IPS-11a (cell line): ENCODE measurements around the gene FRZB.

Experiments used
- H3K4me3 ChIP-seq: one replicate; pipeline ENCODE4 v1.5.1; 2013; ENCODE audit warnings: low read depth, low read length, control low read depth

FRZB gene

DNA sequence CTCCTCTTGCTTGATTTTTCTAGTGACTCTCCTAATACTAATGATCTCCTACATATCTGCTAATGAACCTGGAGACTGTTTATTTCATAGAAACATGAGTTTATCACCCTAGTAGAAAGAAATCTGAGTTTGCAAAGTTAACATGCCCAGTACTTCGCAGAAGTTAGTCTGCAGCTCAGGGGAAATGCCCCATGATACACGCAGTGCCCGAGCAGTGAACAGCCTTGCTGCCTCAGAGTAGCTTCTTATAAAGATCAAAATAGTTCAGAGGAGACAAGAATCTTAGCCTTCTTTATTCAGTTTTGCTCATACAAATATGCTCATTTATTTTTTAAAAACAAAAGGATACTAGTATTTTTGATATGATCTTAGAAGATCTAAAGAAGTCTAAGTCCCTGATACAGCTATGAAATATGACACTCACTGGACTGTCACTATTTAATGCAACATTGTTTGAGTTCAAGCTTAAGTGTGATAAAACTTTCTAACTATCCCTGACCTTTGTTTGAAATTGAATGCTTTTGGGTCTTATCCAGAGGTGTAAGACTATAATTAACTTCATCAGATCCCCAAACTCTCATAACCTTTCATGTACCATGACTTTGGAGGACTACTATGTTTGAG lies 20.5 kb downstream of the FRZB start:
- H3K4me3 ChIP-seq = no peak overlapping the region

DNA sequence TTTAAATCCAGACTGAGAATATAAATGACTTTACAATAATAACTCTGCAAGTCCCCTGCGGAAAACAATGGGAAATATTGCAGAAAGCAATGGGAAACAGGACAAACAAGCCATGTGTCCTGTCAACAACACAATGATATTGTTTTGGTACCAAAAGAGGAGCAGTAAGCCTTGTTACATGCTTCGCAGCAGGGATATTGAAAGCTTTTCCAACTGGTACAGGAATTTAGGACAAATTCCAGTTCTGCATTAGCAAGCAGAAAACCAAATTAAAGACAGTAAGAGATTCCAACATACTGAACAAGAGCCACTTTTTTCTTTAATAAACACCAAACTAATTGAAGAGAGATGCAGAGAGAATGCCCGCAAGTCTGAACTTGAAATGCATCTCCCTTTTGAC lies 30.0 kb downstream of the FRZB start:
- no peak overlapping the region for H3K4me3 ChIP-seq

DNA sequence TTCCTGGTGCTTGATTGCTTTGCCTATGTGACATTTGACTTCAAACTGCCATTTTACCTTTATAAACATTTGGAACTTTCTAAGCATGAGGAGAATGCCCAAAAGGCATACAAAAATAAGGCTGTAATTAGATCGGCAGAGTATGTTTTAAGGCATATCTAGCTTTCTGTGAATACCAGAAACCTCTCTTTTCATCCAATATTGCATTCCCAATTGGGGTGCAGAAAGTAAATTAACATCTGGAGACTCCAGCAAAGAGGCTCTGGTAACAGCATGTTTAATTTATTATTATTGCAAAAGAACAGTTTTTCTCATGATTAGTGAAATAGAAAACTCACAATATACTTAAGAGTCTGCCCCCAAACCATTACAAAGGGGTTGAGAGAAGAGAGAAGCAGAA lies 32.1 kb downstream of the FRZB start:
- H3K4me3 ChIP-seq = no peak overlapping the region

DNA sequence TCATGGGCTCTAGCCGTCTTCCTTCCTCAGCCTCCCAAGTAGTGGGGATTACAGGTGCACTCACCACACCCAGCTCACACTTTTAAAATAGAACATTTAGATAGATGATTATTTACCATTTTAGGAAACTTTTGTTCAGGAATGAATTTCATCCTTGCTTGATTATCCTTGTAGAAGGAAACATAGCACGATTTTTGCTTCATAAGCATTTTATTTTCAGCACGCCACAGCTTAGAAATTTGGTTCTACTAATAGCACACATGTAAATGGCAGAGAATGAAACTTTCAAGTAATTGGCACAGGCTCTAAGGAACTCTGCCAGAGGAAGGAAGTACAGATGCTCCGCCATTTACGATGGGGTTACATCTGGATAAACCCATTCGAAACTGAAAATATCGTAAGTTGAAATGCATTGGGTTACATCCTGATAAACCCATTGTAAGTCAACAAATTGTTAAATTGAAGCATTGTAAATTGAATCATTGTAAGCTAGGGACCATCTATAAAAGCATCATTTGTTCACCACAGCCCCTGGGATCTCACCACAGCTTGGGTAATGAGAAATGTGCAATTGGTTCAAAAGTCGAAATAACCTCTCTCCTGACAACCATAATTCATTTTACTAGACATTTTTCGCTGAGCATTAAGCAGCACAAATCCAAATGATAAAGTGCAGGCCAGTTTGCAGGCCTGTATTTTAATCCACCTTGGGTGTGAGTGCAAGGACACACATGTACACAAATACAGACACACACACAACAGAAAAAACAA lies 33.2 kb downstream of the FRZB start:
- no peak overlapping the region for H3K4me3 ChIP-seq

DNA sequence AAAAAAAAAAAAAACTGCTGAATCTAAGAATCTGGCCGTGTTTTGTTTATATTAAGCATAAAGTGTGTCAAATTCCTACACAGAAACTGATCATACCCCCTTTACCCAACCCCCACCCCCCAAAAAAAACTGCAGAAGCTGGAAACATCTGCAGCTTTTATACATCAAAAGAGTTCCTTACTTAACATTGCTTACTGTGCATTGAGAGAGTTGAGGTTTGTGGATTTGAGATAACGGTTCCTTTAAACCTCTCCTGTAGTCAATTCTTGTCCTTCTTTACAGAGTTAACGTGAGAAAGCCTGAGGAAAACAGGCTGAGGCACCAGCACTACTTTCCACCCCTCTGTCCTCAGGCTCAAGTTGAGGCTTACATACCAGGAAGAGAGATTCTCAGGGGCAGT lies 34.5 kb downstream of the FRZB start:
- no peak overlapping the region for H3K4me3 ChIP-seq

DNA sequence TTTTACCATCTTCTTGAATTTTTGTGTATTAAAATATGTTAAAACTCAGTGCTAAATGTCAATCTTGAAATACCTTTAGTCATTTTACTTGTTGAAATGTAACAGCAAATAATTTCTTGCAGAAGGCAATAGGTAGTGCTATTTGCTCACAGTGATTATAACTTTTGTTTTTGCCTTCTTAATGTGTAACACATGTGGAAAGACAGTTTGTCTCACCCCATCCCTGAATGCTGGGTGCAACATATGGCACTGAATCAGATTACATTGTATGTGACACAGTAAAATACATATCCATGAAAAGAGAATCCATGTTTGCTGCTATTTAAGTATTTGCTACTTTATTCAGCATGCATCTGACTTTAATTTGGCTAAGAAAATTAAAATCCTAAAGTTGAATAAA lies 35.3 kb downstream of the FRZB start:
- no peak overlapping the region for H3K4me3 ChIP-seq

DNA sequence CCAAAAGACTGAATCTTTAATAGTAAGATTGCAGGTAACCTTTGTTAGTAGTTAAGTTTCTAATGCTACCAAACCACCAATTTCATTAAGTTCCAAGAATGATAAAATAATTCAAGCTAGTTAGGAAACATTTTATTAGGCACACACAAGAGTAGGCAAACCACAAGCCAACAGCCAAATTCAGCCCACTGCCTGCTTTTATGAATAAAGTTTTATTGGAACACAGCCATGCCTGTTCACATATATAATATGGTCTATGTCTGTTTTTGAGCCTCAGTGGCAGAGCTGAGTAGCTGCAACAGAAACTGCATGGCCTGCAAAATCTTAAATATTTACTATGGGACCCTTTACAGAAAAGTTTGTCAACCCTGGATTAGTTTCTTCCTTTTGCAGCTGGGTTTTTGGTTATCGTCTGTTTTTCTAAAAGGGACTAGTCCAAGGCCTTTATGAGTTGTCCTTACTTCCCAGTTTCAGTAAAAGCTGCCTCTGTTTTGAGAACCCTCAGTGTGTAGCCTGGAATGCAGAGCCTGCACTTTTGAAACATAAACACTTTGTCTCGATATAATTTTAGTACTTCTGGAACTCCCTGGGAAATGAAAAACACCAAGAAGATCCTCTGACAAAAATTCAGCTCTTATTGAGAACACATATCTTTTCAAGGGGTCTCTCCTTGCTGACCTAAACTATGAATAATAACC lies 39.1 kb downstream of the FRZB start:
- H3K4me3 ChIP-seq = no peak overlapping the region

DNA sequence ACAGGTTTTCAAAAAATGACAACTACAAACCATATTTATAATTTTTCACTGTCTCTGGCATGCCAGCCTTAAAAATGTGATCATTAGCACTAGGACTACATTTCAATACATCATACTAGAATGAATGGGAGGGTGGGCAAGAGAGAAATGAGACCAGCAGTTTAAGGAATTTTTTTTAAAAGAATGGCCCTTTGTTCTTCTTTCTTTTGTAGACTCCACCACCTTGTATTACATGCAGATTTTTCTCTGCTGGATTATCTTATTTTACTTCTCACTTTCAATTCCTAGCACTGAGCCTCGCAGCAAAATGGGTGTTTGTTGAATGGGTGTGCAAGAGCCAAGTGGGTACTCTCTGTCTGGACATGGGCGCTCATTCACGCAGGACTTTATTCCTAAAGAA lies 39.9 kb downstream of the FRZB start:
- H3K4me3 ChIP-seq = no peak overlapping the region

DNA sequence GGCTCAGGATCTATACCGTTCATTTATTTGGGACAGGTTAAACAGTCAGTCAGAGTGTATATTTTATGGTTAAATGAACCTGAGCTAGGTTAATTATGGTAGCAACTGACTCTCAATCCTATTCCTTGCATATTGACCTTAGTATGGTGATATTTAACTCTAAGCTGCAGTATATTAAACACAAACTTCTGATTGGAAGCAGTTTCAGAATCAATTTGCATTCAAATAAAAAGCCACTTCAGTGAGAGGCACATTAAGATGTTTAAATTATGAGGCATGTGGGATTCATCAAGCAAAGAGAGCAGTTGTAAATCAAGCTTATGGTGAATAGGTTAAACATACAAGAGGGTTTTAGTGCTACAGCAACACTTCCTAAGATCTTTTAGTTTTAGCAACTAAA lies 40.4 kb downstream of the FRZB start:
- no peak overlapping the region for H3K4me3 ChIP-seq

DNA sequence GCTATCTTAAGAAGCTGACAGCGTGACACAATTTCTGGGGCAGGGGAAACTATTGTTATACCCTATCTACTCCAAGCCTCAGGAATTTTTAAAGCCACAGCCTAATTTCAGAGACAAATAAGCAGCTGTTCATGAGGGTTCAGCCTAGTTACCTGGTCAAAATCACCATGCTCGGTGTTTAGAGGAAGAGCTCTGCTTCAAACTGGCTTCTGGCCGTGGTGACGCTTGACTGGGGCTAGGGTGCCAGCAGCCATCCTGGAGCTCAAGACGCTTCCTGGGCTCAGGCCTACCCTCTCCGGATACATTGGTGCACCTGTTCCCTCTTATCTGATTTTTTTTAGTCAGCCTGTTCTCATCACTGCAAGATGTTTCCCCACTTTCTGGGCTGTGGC lies 41.7 kb downstream of the FRZB start:
- H3K4me3 ChIP-seq = no peak overlapping the region

DNA sequence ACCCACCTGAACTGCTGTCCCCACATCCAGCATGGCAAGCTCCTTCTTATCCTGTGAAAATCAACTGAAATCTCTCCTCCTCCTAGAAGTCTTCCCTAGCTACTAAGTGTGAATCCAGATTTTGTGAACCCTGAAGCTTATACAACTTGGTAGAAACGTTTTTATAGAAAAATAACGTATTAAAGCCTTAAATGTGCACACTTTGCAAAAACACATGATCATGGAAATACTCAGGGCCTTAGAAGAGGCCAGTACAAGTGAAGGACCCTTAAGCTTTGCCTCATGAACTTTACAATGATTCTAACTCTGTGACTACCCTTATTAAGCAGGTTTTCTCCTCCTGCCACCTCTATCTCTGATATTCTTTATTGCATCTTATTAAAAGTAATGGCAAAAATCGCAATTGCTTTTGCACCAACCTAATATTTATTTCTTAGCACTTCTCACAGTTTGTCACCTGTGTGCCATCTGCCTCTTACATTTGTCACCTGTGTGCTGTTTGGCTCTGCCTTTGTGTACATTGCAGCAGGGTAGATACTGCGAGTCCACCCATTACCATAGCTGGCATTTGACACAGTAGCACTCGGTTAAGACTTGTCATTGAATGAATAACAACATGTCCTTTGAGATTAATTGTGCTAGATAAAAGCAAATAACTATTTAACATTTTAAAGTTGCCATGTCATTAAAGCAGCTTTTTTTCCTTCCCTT lies 42.2 kb downstream of the FRZB start:
- no peak overlapping the region for H3K4me3 ChIP-seq

DNA sequence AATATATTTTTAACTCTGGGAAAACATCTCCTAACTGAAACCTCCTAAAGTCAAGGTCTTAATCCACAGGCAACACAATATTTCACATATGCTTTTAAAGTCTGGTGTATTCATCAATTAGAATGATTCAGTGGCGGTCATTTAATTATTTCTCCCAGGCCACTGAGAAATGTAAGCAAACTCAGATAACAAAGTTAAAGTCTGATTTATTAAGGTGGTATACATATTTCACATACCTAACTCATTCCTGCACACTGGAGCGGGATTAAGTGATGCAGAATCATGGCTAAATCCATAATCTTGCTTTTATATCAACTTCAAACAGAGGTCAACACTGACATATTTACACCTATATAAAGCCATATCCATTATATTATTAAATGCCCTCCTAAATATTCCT lies 43.7 kb downstream of the FRZB start:
- no peak overlapping the region for H3K4me3 ChIP-seq

DNA sequence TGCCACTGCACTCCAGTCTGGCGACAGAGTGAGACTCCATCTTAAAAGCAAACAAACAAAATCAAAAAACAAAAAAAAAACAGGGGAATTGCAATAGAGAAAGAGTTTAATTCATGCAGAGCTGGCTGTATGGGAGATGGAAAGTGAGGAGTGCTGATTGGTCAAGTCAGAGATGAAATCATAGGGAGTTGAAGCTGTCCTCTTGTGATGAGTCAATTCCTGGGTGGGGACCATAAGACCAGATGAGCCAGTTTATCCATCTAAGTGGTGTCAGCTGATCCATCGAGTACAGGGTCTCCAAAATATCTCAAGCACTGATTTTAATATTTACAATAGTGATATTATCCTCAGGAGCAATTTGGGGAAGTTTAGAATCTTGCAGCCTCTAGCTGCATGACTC lies 45.3 kb downstream of the FRZB start:
- H3K4me3 ChIP-seq = no peak overlapping the region

DNA sequence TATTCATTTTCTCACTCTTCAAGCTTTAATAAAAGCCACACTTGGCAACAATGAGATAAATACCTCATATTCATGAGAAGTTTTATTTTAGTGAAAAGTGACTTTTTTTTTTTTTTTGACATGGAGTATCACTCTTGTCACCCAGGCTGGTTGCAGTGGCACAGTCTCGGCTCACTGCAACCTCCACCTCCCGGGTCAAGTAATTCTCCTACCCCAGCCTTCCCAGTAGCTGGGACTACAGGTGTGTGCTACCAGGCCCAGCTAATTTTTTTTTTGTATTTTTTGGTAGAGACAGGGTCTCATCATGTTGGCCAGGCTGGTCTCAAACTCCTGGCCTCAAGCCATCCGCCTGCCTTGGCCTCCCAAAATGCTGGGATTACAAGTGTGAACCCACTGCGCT lies 47.0 kb downstream of the FRZB start:
- H3K4me3 ChIP-seq = no peak overlapping the region

DNA sequence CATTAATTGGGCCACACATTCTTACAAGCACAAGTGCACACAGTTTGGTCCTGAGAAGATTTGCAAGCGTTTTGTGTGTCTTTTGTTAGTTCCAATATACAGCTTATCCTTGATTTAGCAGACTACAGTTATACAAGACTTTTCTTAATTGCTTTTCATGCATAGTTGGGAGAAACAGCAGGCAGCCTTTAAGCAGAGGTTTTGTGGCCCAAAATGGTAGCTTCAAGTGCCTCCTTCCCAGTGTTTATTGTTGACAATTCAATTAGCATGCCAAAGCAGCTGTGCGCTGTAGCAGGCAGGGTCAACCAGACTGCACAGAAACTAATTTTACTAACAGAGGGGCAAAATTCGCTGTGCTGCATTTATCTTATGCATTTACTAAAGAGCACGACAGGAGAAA lies 47.5 kb downstream of the FRZB start:
- no peak overlapping the region for H3K4me3 ChIP-seq

DNA sequence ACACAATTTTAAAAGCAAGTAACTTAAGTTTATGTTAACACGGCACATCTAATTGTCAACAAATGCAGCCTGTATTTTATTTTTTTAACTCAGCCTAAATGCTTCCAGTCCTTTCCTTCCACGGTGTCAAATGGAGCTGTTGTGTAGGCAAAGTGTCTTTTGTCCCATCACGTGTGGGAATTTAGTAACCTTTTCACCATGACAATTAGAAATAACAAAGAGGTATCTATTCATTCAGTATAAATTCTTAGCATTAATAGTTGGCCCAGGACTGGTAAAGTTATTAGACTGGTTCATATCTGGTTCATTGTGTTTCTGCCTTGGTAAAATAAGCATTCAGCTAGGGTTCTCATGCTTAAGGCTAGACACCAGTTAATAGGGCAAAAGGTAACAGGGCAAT lies 47.9 kb downstream of the FRZB start:
- no peak overlapping the region for H3K4me3 ChIP-seq

DNA sequence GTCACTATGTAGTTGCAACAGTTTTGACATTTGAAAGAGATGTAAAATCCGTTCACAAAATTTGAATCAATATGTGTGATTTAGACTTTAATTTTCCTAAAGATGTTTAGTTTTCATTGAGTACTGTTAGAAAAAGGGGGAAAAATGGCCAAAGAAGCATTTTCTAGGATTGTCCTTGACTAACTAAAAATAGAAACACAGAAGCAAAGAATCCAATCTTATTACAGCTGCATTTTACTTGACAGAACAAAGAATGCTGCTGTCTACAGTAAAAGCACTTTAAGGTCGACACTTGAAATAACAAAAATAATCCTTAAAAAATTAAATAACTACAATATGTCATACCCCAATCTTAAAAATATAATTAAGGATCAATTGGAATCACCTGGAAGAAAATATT lies 48.9 kb downstream of the FRZB start:
- no peak overlapping the region for H3K4me3 ChIP-seq

DNA sequence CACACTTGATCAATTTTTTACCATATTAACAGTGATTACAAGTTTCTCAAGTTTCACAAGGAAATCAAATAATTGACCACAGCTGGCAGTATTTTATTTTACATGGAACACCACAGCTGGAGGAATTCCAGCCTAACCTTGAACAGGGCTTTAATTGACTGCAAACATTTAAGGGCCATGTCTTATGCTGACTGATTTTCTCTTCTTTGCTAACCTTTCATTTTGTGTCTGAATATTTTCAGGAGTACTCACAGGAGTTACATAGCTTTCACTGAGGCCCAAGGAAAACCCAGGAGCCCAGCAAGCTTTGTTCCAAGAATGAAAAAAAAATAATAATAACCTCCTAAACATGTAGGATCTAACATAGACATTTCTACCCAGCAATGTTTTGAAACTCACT lies 49.6 kb downstream of the FRZB start:
- H3K4me3 ChIP-seq = no peak overlapping the region

DNA sequence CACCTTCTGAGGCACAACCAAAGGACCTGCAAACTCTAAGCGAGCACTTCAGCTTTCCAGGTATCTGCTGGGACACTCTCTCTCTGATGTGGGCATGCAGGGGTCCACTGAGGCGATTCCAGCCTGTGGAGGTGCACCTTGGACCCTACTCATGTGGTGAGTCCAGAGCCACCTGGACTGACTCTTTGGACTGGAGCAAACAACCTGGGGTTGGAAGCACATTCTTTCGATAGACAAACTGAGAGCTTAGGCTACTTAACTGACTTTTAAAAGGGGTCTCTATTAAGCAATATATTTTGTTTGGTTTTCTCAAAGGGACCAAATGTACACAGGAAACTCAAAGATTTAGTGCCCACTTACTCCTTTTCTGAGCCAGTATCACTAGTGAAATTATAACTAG lies 51.6 kb downstream of the FRZB start:
- no peak overlapping the region for H3K4me3 ChIP-seq

DNA sequence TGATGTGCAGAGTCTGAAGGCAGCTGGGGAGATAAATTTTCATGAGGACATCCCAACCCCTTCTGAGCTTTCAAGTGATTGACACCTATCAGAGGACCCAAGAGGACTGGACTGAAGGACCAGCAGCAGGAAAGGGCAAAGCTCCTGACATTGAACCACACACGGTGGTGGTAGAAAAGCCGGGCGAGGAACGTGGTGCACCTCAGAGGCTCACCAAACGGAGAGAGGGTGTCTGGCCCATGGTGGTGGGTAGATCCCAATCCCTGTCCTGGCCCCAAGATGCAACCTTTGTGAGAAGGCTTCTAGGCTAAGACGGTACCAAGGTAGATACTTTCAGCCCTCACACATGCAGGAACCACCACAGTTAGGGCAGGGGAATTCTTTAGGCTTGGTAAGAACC lies 52.1 kb downstream of the FRZB start:
- H3K4me3 ChIP-seq = no peak overlapping the region

DNA sequence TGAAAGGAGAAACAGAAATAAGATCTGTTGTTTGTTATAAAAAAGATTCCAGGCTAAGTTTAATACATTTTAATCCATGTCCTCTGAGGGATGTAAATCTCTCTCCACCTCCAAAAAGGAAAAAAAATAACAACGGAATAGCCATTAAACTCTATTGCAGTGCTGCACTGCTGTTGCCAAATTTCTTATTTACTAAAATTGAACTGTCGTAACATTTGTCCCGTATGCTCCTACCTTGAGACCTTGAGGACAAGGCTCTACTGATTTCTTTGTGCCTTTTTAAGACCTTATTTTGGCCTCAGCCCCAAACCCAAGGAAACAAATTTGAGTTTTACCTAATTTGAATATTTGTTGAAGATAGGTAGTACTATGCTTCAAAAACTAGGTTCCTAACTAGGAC lies 56.4 kb downstream of the FRZB start:
- H3K4me3 ChIP-seq = no peak overlapping the region

DNA sequence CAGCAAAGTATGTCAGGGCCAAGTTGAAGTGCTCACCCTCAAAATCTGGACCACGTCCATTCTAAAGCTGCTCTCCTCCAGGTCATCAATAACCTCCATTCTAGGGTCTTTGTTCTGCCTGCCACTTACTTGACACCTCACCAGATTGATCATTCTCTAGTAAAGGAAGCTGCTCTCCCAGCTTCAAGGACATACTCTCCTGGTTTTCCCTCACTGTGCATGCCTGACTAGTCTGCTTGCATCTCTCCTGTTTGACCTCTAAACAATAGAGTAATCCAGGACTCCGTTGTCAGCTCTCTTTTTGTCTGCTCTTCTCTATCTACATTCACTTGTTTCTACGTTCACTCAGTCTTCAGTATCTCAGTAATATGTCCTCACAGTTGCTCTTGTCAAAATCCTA lies 59.1 kb downstream of the FRZB start:
- no peak overlapping the region for H3K4me3 ChIP-seq
